HFFc6 (cell line): ENCODE data around the gene HIBCH. TPM values are rescaled to one million over a fixed set of nuclear protein-coding genes. Genes with fewer than 3 reads are reported as not detected.
"Not testable (repeated sequence)": the region's sequence is repeated elsewhere in the genome, so short reads cannot be mapped to it uniquely, and the experiment has no call there.

Experiments
- DNase-seq: peaks from one replicate; pipeline ENCODE4 v3.0.0-alpha.2; 2018
- H3K27ac Mint-ChIP-seq: 2 replicates; pipeline ENCODE4 v1.8.0; 2020; ENCODE audit warnings: mild to moderate bottlenecking, mixed read lengths
- H3K27me3 Mint-ChIP-seq: 2 replicates; pipeline ENCODE4 v1.8.0; 2021; ENCODE audit warnings: mild to moderate bottlenecking, moderate library complexity, mixed read lengths; ENCODE audit not compliant: insufficient read depth
- H3K36me3 Mint-ChIP-seq: 2 replicates; pipeline ENCODE4 v1.8.0; 2021; ENCODE audit warnings: low read depth, mixed read lengths
- H3K4me1 Mint-ChIP-seq: 2 replicates; pipeline ENCODE4 v1.8.0; 2020; ENCODE audit warnings: low read depth, mixed read lengths
- H3K4me3 Mint-ChIP-seq: 2 replicates; pipeline ENCODE4 v1.8.0; 2020; ENCODE audit warnings: mild to moderate bottlenecking, moderate library complexity, mixed read lengths
- H3K9me3 Mint-ChIP-seq: 2 replicates; pipeline ENCODE4 v1.8.0; 2020; ENCODE audit warnings: mild to moderate bottlenecking, mixed read lengths
- CTCF ChIP-seq: fragments of 200-600 bp; sonication (generic); IDR thresholded peaks from 2 replicates; pipeline ENCODE4 v1.5.0; 2021; ENCODE audit warnings: antibody characterized with exemption, mild to moderate bottlenecking
- total RNA-seq, 6 experiments: library from RNA; stranded (reverse); fragmentation: NEBNext Ultra II Directional; extraction: Animal tissue kit (Norgen Biotek cat#: 25700); gene quantifications; 2 replicates in 1 of 6; 3 replicates in 5 of 6; pipeline ENCODE4 v1.2.3, GENCODE V29; 2021

Gene HIBCH
- total RNA-seq, 6 experiments from 2014 or later, result 14.6 to 20.5 (median 17.2) TPM

- TF ChIP-seq CTCF, result no peak
- Mint-ChIP-seq H3K4me3 (no peak overlapping the region), H3K4me1 (no peaks in the 10 kb centered on the region; the same call in 1 of the 2 replicates), H3K36me3 (peaks cover 25% of the 10 kb centered on the region), H3K27ac (no peak overlapping the region), H3K9me3 (no peaks in the 10 kb centered on the region), H3K27me3 (0 out of 2 replicates have a peak, but pooled peaks cover 1% of the 10 kb centered on the region)
- DNase-seq, result no peak
Observed at GRCh38 chr2:190302052-190302451, 17.6 kb downstream of the HIBCH start.

- Mint-ChIP-seq H3K27me3 (0 out of 2 replicates have a peak, but pooled peaks cover 1% of the 10 kb centered on the region), H3K4me1 (no peaks in the 10 kb centered on the region; the same call in 1 of the 2 replicates), H3K9me3 (no peaks in the 10 kb centered on the region), H3K4me3 (no peak overlapping the region), H3K27ac (no peak overlapping the region), H3K36me3 (peaks cover 25% of the 10 kb centered on the region)
- DNase-seq, result no peak
- no peak for TF ChIP-seq CTCF
Observed at GRCh38 chr2:190301032-190301431, 18.6 kb downstream of the HIBCH start.

GRCh38 chr2:190297880-190298279, 21.7 kb downstream of the HIBCH start:
- H3K27ac Mint-ChIP-seq, DNase-seq, H3K4me1 Mint-ChIP-seq, H3K27me3 Mint-ChIP-seq, H3K9me3 Mint-ChIP-seq, H3K4me3 Mint-ChIP-seq: not testable (repeated sequence)
- peaks cover 34% of the 10 kb centered on the region for H3K36me3 Mint-ChIP-seq

GRCh38 chr2:190283783-190284182, 35.8 kb downstream of the HIBCH start:
- no peak for TF ChIP-seq CTCF

GRCh38 chr2:190280565-190281350, 38.9 kb downstream of the HIBCH start:
- DNase-seq, result no peak
- Mint-ChIP-seq H3K4me3 (no peak overlapping the region), H3K9me3 (no peaks in the 10 kb centered on the region), H3K27ac (no peak overlapping the region), H3K36me3 (peaks cover 14% of the 10 kb centered on the region), H3K4me1 (peaks cover 16% of the 10 kb centered on the region), H3K27me3 (no peaks in the 10 kb centered on the region)
- TF ChIP-seq CTCF, result no peak

More at GRCh38 chr2:190283783-190284182, 35.8 kb downstream of the HIBCH start:
- Mint-ChIP-seq H3K4me1 (peaks cover 16% of the 10 kb centered on the region), H3K27ac (peak overlapping the region; percentile 27), H3K4me3 (no peak overlapping the region), H3K9me3 (no peaks in the 10 kb centered on the region), H3K36me3 (peaks cover 20% of the 10 kb centered on the region), H3K27me3 (no peaks in the 10 kb centered on the region; the same call in 1 of the 2 replicates)
- DNase-seq, result peak; percentile 33

- not testable (repeated sequence) for H3K27me3 Mint-ChIP-seq, H3K4me3 Mint-ChIP-seq, DNase-seq, H3K27ac Mint-ChIP-seq, H3K9me3 Mint-ChIP-seq
- H3K4me1 Mint-ChIP-seq, result peaks cover 16% of the 10 kb centered on the region
- H3K36me3 Mint-ChIP-seq, result peaks cover 14% of the 10 kb centered on the region
Observed at GRCh38 chr2:190279256-190280134, 40.1 kb downstream of the HIBCH start.
